Astrocyte of the cerebellum (primary cell): ENCODE measurements around the gene VPS33A.

Experiments
- DNase-seq: peaks from one replicate; pipeline ENCODE4 v3.0.0-alpha.2; 2011; ENCODE audit warnings: low read depth
- H3K4me3 ChIP-seq: 2 replicates; pipeline ENCODE4 v1.5.1; 2011; ENCODE audit warnings: mild to moderate bottlenecking, low read depth, low read length, moderate library complexity
- CTCF ChIP-seq: IDR thresholded peaks from 2 replicates; pipeline ENCODE4 v1.5.1; 2012; ENCODE audit warnings: low read length, low read depth, moderate library complexity, mild to moderate bottlenecking; ENCODE audit errors: missing control alignments
- in situ Hi-C: cut with HindIII; loops from 2 replicates; pipeline ENCODE4 v1.10.0; 2017; ENCODE audit warnings: low sequenced_read_pairs

The VPS33A gene

GRCh38 chr12:122226366-122227125 is 39.7 kb downstream of the VPS33A start:
- in situ Hi-C loops = no loop called here
- H3K4me3 ChIP-seq = peak overlapping the region; percentile 36
- no peak for TF ChIP-seq CTCF
- DNase-seq = no peak

GRCh38 chr12:122225683-122226365 is 40.5 kb downstream of the VPS33A start, which contains the start of gene DIABLO:
DIABLO (minus strand) TSS chr12:122226052; CDS start chr12:122226014, 38 bp downstream.
- in situ Hi-C loops = no loop called here
- peak; percentile 98 for DNase-seq
- peak within 1 kb of the TSS; percentile 95 for H3K4me3 ChIP-seq
- TF ChIP-seq CTCF = no peak

GRCh38 chr12:122216445-122216844 is 49.8 kb downstream of the VPS33A start:
- no peak overlapping the region for H3K4me3 ChIP-seq
- in situ Hi-C loops = no loop called here
- DNase-seq = no peak
- TF ChIP-seq CTCF = no peak

- no peak for DNase-seq
- no peak overlapping the region for H3K4me3 ChIP-seq
- TF ChIP-seq CTCF = no peak
- in situ Hi-C loops = no loop called here
These were observed 50.5 kb downstream of the VPS33A start for GRCh38 chr12:122215771-122216170.

- no peak overlapping the region for H3K4me3 ChIP-seq
- no peak for TF ChIP-seq CTCF
- DNase-seq = no peak
- in situ Hi-C loops = no loop called here
These were observed 58.0 kb downstream of the VPS33A start for GRCh38 chr12:122208073-122208820.

GRCh38 chr12:122207391-122207790 is 58.9 kb downstream of the VPS33A start:
- TF ChIP-seq CTCF = no peak
- H3K4me3 ChIP-seq = no peak overlapping the region
- DNase-seq = no peak
- in situ Hi-C loops = no loop called here
